ENCODE data around the gene SERPINB7. TPM values are rescaled to one million over a fixed set of nuclear protein-coding genes. Genes with fewer than 3 reads are reported as not detected.

SERPINB7 gene
- polyA plus RNA-seq, 3 donors = not detected

DNA sequence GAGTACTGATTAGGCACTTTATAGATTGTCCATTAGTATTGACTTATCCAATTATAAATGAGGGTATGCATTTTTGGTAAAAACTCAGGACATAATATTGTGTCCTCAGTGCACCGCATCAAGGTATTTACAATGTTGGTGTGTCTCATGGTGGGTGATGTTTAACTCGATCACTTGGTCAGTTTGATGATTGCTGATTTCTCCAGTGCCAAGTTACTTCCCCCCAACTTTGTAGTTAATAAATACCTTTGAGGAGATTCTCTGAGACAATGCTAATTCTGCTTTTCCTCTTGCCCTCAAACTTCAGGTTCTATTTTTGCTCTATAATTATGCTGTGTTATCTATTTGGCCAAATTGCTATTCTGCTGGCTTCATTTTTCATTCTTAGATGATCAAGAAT, 28.2 kb upstream of the SERPINB7 start:
- no peak for DNase-seq
- H2AFZ ChIP-seq (ENCODE audit: insufficient read depth, low read depth, low read length, poor library complexity, severe bottlenecking) = no peak overlapping the region
- TF ChIP-seq, protein P1, sequence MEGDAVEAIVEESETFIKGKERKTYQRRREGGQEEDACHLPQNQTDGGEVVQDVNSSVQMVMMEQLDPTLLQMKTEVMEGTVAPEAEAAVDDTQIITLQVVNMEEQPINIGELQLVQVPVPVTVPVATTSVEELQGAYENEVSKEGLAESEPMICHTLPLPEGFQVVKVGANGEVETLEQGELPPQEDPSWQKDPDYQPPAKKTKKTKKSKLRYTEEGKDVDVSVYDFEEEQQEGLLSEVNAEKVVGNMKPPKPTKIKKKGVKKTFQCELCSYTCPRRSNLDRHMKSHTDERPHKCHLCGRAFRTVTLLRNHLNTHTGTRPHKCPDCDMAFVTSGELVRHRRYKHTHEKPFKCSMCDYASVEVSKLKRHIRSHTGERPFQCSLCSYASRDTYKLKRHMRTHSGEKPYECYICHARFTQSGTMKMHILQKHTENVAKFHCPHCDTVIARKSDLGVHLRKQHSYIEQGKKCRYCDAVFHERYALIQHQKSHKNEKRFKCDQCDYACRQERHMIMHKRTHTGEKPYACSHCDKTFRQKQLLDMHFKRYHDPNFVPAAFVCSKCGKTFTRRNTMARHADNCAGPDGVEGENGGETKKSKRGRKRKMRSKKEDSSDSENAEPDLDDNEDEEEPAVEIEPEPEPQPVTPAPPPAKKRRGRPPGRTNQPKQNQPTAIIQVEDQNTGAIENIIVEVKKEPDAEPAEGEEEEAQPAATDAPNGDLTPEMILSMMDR (IDR thresholded peaks at IDR 0.05) = no peak
- no peaks in the 10 kb centered on the region for H3K36me3 ChIP-seq (replicated peaks in 1 of 2; ENCODE audit: control insufficient read depth in 1 of 2, insufficient read depth in 2 of 2, low read length in 2 of 2)
- H3K4me1 ChIP-seq (ENCODE audit: control insufficient read depth in 1 of 2, insufficient read depth in 2 of 2, low read length in 2 of 2) = no peaks in the 10 kb centered on the region
- peaks cover 0 to 4% (median 2%) of the 10 kb centered on the region in 7 donors for H3K9me3 Mint-ChIP-seq
- H3K4me2 ChIP-seq (replicated peaks; ENCODE audit: extremely low read depth, low read length, poor library complexity, severe bottlenecking) = no peak overlapping the region
- H4K20me1 ChIP-seq (ENCODE audit: insufficient read depth, low read length) = no peaks in the 10 kb centered on the region
- H3K4me1 Mint-ChIP-seq = no peaks in the 10 kb centered on the region
- intact Hi-C loops (cut with micrococcal nuclease) = no loop called here
- no peaks in the 10 kb centered on the region for H3K27me3 ChIP-seq (ENCODE audit: control insufficient read depth in 2 of 2, insufficient read depth in 2 of 2, low read length in 2 of 2)
- peaks cover 2 to 8% (median 8%) of the 10 kb centered on the region in 3 donors for H3K27me3 Mint-ChIP-seq (ENCODE audit: low read depth in 3 of 3)
- H3K36me3 Mint-ChIP-seq = no peaks in the 10 kb centered on the region
- no peaks in the 10 kb centered on the region for H3K79me2 ChIP-seq (ENCODE audit: insufficient read depth, low read length)
- no peak overlapping the region for H3K4me3 ChIP-seq (replicated peaks in 1 of 3; ENCODE audit: low read depth in 2 of 3, low read length in 3 of 3)
- H3K27ac ChIP-seq (ENCODE audit: low read depth in 1 of 2, low read length in 2 of 2) = no peak overlapping the region
- H3K27ac Mint-ChIP-seq = no peak overlapping the region
- H3K9me3 ChIP-seq (replicated peaks in 1 of 2; ENCODE audit: control insufficient read depth in 1 of 2, insufficient read depth in 1 of 2, low read length in 2 of 2) = no peaks in the 10 kb centered on the region
- H3K9ac ChIP-seq (ENCODE audit: insufficient read depth, low read length, poor library complexity, severe bottlenecking) = no peak overlapping the region
- H3K4me3 Mint-ChIP-seq = no peak overlapping the region
- no CpG with 5 or more reads among the region's 2 CpGs for WGBS (ENCODE audit: insufficient coverage)

DNA sequence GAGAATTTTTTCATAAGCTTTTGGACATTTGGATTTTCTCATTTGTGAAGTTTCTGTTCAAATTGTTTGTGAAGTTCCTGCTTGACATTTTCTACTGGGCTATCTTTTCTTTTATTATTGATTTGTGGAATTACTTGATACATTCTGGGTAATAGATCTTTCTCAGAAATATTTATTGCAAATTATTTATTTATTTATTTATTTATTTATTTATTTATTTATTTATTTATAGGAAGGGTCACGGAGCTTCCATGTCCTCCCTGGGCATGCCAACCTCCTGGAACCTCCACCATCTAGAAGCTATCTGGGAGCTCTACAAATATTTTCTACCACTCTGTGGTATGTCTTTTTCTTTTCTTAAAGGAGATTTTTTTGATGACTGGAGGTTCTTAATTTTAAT, 25.7 kb upstream of the SERPINB7 start:
- Histone ChIP-seq H3K4me2 (replicated peaks; ENCODE audit: extremely low read depth, low read length, poor library complexity, severe bottlenecking) (no peak overlapping the region), H3K36me3 (replicated peaks in 1 of 2; ENCODE audit: control insufficient read depth in 1 of 2, insufficient read depth in 2 of 2, low read length in 2 of 2) (no peaks in the 10 kb centered on the region), H3K4me3 (replicated peaks in 1 of 3; ENCODE audit: low read depth in 2 of 3, low read length in 3 of 3) (no peak overlapping the region), H2AFZ (ENCODE audit: insufficient read depth, low read depth, low read length, poor library complexity, severe bottlenecking) (no peak overlapping the region), H3K9ac (ENCODE audit: insufficient read depth, low read length, poor library complexity, severe bottlenecking) (no peak overlapping the region), H3K27me3 (ENCODE audit: control insufficient read depth in 2 of 2, insufficient read depth in 2 of 2, low read length in 2 of 2) (peaks cover 0 to 2% of the 10 kb centered on the region in 2 donors), H3K4me1 (ENCODE audit: control insufficient read depth in 1 of 2, insufficient read depth in 2 of 2, low read length in 2 of 2) (no peaks in the 10 kb centered on the region), H3K79me2 (ENCODE audit: insufficient read depth, low read length) (no peaks in the 10 kb centered on the region), H4K20me1 (ENCODE audit: insufficient read depth, low read length) (no peaks in the 10 kb centered on the region), H3K27ac (ENCODE audit: low read depth in 1 of 2, low read length in 2 of 2) (no peak overlapping the region), H3K9me3 (replicated peaks in 1 of 2; ENCODE audit: control insufficient read depth in 1 of 2, insufficient read depth in 1 of 2, low read length in 2 of 2) (no peaks in the 10 kb centered on the region)
- Mint-ChIP-seq H3K4me3 (no peak overlapping the region), H3K9me3 (peaks cover 0 to 6% (median 3%) of the 10 kb centered on the region in 7 donors), H3K4me1 (no peaks in the 10 kb centered on the region), H3K36me3 (no peaks in the 10 kb centered on the region), H3K27me3 (ENCODE audit: low read depth in 3 of 3) (peaks cover 0 to 13% (median 10%) of the 10 kb centered on the region in 3 donors), H3K27ac (no peak overlapping the region)
- intact Hi-C loops (cut with micrococcal nuclease) = no loop called here
- DNase-seq = no peak
- no CpG with 5 or more reads among the region's 1 CpG for WGBS (ENCODE audit: insufficient coverage)
- TF ChIP-seq, protein P1 (IDR thresholded peaks at IDR 0.05) = no peak

Data from CD14-positive monocyte (primary cell).